ENCODE measurements around the gene MRGPRG.

- TF ChIP-seq CTCF (conservative IDR thresholded peaks at IDR 0.05): no peak
- TF ChIP-seq ZFX (IDR thresholded peaks at IDR 0.05): no peak
Observed at GRCh38 chr11:3231550-3231850, 12.9 kb upstream of the MRGPRG start.

Measured in C4-2B (cell line).